DOHH2 (cell line): ENCODE results near the gene SNRPD1.
"Not testable (repeated sequence)": the region's sequence is repeated elsewhere in the genome, so short reads cannot be mapped to it uniquely, and the experiment has no call there.

Experiments used
- EZH2phosphoT487 ChIP-seq: fragments of 200-600 bp; sonication (generic); IDR thresholded peaks from 2 replicates; pipeline ENCODE4 v1.6.1; 2017; ENCODE audit warnings: borderline replicate concordance, mild to moderate bottlenecking, antibody characterized with exemption, low read length, moderate library complexity, mixed read lengths
- TF ChIP-seq, protein P1 (sequence below): fragments of 200-600 bp; sonication (generic); IDR thresholded peaks from one replicate; pipeline ENCODE4 v1.5.1; 2014; ENCODE audit warnings: antibody characterized with exemption, mild to moderate bottlenecking, low read depth, low read length; ENCODE audit not compliant: poor library complexity, severe bottlenecking

DNA sequence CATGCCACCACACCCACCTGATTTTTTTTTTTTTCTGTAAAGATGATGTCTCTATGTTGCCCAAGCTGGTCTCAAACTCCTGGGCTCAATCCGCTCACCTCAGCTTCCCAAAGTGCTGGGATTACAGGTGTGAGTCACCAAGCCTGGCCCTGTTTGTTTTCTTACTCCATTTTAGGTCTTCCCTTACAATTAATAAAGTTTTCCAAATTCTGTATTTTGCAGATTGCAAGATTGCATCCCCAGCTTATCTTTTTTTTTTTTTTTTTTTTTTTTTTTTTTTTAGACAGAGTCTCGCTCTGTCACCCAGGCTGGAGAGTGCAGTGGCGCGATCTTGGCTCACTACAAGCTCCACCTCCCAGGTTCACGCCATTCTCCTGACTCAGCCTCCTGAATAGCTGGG, 28.3 kb downstream of the SNRPD1 start:
- TF ChIP-seq, protein P1, sequence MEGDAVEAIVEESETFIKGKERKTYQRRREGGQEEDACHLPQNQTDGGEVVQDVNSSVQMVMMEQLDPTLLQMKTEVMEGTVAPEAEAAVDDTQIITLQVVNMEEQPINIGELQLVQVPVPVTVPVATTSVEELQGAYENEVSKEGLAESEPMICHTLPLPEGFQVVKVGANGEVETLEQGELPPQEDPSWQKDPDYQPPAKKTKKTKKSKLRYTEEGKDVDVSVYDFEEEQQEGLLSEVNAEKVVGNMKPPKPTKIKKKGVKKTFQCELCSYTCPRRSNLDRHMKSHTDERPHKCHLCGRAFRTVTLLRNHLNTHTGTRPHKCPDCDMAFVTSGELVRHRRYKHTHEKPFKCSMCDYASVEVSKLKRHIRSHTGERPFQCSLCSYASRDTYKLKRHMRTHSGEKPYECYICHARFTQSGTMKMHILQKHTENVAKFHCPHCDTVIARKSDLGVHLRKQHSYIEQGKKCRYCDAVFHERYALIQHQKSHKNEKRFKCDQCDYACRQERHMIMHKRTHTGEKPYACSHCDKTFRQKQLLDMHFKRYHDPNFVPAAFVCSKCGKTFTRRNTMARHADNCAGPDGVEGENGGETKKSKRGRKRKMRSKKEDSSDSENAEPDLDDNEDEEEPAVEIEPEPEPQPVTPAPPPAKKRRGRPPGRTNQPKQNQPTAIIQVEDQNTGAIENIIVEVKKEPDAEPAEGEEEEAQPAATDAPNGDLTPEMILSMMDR = not testable (repeated sequence)
- TF ChIP-seq EZH2phosphoT487 = not testable (repeated sequence)
